ENCODE results near the gene MTRR.

DNA sequence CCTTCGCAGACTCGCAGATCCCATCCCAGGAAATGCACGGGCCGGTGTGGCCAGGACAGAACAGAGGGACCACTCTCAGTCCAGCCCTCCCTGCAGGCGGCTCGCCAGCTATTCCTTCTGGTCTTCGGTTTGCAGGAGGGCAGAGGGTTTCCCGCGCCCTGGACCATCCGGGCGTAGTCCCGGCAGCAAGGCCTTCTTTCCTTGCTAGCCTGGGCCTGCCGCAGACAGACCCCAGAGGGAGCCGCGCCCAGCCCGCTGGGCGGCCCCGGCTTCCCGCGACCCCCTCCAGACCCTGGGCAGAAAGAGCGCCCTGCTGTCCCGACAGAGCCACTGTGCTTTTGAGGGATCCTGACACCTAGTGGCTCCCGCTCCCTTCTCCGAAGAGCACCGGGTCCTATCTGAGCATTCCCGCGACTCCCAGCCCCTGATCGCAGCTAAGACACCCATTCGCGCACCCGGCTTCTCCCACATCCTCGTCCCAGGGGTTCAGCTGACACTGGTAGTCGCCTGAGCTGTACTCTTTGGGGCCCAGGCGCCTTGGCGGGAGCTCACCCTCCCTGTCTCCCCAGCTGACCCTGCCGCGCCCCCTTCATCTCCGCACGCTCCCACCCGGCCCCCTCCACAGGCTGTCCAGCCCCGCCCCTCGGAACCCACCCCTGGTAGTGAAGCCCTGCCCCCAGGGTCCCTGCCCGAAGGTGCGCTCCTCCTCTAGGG lies 19.1 kb upstream of the MTRR start:
- TF ChIP-seq, protein P1, sequence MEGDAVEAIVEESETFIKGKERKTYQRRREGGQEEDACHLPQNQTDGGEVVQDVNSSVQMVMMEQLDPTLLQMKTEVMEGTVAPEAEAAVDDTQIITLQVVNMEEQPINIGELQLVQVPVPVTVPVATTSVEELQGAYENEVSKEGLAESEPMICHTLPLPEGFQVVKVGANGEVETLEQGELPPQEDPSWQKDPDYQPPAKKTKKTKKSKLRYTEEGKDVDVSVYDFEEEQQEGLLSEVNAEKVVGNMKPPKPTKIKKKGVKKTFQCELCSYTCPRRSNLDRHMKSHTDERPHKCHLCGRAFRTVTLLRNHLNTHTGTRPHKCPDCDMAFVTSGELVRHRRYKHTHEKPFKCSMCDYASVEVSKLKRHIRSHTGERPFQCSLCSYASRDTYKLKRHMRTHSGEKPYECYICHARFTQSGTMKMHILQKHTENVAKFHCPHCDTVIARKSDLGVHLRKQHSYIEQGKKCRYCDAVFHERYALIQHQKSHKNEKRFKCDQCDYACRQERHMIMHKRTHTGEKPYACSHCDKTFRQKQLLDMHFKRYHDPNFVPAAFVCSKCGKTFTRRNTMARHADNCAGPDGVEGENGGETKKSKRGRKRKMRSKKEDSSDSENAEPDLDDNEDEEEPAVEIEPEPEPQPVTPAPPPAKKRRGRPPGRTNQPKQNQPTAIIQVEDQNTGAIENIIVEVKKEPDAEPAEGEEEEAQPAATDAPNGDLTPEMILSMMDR (IDR thresholded peaks at IDR 0.05 in 8 of 11, conservative IDR thresholded peaks at IDR 0.05 in 3 of 11), result peak in 1 of 11 experiments; percentile 15
- no peak for TF ChIP-seq POLR2A (IDR thresholded peaks at IDR 0.05)

All from spleen (tissue), 7 donors.